OCI-LY1 (cell line): ENCODE data around the gene TNF.

Source experiments
- CTCF ChIP-seq: fragments of 200-600 bp; sonication (generic), shearing (Covaris generic); IDR thresholded peaks from 2 replicates; pipeline ENCODE4 v1.5.1; 2017; ENCODE audit warnings: mild to moderate bottlenecking, antibody characterized with exemption, low read length, moderate library complexity, mixed read lengths
- EZH2 ChIP-seq: fragments of 200-600 bp; sonication (generic), shearing (Covaris generic); IDR thresholded peaks from 2 replicates; pipeline ENCODE4 v1.8.0; 2017; ENCODE audit warnings: borderline replicate concordance, mixed run types, mild to moderate bottlenecking, antibody characterized with exemption, low read length, moderate library complexity, mixed read lengths

GRCh38 chr6:31572041-31572911 is 3.1 kb upstream of the TNF start, which contains the start of gene LTA:
- no peak; the same call in 1 of the 2 replicates for TF ChIP-seq CTCF
- no peak for TF ChIP-seq EZH2
